Mesenteric fat pad (tissue), 1 donor: Measurements from ENCODE around the gene SMO. TPM values are rescaled to one million over a fixed set of nuclear protein-coding genes. Genes with fewer than 3 reads are reported as not detected.
A peak's percentile ranks its signal among the peaks of the same experiment; 100 is the strongest.
"Not testable (repeated sequence)": the region's sequence is repeated elsewhere in the genome, so short reads cannot be mapped to it uniquely, and the experiment has no call there.

Experiments
- DNase-seq: peaks from one replicate; pipeline ENCODE4 v3.0.0-alpha.2; 2020; ENCODE audit warnings: low spot score
- total RNA-seq: library from RNA; stranded (reverse); fragmentation: NEBNext Ultra II Directional; extraction: Animal tissue kit (Norgen Biotek cat#: 25700); gene quantifications from one replicate; pipeline ENCODE4 v1.2.1, GENCODE V29; 2021
- donor health status: DM: yes; HTN: yes; CAD: no.

Gene SMO
- total RNA-seq, 1 donor from 2014 or later = 6.9 TPM

DNA sequence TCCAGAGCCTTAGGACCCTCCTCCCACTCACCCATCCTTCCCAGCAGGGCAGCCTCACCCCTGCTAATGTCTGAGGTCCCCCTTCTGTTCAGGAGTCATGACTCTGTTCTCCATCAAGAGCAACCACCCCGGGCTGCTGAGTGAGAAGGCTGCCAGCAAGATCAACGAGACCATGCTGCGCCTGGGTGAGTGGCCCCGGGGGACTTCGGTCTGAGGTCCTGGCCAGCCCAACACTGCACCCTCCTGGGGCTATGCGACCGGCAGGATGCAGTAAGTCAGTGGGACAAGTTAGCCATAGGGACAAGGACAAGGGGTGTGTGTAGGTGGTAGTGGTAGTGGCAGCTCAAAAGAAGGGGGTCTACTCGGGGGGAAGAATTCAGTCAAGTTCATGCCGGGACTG lies 20.2 kb downstream of the SMO start:
- DNase-seq = no peak

DNA sequence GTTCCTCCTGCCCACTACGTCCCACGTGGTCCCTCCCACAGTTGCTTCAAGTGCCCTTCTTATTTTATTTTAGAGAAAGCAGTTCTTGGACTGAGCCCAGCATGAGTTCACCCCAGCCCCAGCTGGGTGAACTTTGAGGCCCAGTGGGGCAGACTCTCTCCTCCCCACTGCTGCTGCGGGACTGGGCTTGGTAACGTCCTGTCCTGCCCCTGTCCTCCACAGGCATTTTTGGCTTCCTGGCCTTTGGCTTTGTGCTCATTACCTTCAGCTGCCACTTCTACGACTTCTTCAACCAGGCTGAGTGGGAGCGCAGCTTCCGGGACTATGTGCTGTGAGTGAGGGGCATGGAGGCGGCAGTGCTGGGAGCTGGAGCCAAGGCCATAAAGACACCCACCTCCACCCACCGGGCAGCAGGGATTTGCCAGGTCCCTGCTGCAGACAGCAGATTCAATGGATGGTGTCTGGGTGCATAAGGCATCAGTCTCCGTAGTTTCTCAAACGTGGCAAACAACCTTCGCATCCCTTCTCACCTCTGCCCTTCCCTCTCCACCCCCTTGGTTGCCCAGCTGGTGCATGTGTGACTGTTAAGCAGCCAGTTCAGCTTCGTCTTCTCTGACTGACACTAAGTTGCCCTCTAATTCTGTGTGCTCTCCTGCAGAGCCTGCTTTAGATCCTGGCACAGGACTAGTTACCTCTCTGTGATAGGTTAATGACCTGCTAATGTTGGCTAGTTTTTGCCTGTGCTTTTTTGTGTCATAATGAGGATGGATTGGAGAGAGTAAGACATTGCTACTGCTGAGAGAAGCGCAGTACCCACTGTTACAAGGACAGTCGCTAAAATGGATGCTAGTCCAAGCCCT lies 20.9 kb downstream of the SMO start:
- no peak for DNase-seq

DNA sequence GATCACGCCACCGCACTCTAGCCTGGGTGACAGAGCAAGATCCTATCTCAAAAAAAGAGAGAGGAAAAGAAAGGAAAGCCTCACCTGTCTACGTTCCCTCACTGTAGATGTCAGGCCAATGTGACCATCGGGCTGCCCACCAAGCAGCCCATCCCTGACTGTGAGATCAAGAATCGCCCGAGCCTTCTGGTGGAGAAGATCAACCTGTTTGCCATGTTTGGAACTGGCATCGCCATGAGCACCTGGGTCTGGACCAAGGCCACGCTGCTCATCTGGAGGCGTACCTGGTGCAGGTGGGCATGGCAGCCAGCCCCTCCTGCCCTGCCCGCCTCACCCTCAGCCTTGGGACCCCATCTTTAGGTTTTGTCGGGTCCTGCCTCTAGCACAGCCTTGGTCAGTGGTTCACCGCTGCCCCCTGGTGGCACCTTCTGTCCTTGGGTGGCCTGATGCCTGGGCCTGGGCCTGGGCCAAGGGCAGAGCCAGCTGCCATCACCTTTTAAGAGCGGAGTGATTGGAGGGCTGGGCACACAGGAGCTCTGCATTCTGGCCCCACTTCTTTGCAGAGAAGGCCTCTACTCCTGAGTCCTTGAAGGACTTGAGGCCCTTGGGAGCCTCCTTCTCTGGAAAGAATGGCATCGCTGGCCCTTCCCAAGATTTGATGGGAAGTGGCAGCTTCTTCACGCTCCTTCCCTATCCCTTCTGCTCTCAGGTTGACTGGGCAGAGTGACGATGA lies 22.0 kb downstream of the SMO start:
- DNase-seq = no peak

DNA sequence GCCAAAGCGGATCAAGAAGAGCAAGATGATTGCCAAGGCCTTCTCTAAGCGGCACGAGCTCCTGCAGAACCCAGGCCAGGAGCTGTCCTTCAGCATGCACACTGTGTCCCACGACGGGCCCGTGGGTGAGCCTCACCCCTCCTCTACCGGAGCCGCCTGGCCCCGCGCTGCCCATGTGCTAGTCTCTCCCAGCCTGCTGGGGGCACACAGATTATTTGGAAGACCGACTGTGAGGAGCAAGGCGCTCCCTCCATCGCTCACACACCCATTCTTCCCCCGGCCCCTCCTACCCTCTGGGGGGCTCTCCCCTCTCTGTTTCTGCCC lies 22.5 kb downstream of the SMO start:
- no peak for DNase-seq

DNA sequence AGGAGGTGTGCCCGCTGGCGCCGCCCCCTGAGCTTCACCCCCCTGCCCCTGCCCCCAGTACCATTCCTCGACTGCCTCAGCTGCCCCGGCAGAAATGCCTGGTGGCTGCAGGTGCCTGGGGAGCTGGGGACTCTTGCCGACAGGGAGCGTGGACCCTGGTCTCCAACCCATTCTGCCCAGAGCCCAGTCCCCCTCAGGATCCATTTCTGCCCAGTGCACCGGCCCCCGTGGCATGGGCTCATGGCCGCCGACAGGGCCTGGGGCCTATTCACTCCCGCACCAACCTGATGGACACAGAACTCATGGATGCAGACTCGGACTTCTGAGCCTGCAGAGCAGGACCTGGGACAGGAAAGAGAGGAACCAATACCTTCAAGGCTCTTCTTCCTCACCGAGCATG lies 23.7 kb downstream of the SMO start:
- no peak for DNase-seq

DNA sequence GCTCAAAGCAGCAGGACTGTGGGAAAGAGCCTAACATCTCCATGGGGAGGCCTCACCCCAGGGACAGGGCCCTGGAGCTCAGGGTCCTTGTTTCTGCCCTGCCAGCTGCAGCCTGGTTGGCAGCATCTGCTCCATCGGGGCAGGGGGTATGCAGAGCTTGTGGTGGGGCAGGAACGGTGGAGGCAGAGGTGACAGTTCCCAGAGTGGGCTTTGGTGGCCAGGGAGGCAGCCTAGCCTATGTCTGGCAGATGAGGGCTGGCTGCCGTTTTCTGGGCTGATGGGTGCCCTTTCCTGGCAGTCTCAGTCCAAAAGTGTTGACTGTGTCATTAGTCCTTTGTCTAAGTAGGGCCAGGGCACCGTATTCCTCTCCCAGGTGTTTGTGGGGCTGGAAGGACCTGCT lies 24.2 kb downstream of the SMO start:
- DNase-seq = no peak

DNA sequence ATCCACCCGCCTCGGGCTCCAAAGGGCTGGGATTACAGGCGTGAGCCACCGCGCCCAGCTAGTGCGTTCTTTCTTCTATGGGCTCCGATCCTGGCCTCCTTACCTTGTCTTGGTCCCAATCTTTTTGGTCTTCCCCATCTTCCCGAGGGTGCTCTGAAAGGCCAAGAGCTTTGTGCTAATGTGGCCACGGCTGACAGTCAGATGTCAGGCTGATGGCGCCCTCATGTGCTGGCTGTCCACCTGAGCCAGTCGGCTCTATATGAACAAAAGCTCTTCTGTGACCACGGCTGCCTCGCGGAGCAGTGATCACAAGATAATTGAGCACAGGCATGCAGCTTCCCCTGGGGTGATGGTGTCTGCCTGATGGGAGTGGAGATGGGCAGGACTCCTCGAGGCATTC lies 25.4 kb downstream of the SMO start:
- DNase-seq = no peak

DNA sequence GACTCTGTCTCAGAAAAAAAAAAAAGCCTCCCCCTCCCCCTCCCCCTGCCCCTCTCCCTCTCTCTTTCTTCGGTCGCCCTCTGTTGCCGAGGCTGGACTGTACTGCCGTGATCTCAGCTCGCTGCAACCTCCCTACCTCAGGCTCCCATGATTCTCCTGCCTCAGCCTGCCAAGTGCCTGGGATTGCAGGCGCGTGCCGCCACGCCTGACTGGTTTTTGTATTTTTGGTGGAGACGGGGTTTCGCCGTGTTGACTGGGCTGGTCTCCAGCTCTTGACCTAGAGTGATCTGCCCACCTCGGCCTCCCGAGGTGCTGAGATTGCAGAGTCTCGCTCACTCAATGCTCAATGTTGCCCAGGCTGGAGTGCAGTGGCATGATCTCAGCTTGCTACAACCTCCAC lies 27.3 kb downstream of the SMO start:
- not testable (repeated sequence) for DNase-seq

DNA sequence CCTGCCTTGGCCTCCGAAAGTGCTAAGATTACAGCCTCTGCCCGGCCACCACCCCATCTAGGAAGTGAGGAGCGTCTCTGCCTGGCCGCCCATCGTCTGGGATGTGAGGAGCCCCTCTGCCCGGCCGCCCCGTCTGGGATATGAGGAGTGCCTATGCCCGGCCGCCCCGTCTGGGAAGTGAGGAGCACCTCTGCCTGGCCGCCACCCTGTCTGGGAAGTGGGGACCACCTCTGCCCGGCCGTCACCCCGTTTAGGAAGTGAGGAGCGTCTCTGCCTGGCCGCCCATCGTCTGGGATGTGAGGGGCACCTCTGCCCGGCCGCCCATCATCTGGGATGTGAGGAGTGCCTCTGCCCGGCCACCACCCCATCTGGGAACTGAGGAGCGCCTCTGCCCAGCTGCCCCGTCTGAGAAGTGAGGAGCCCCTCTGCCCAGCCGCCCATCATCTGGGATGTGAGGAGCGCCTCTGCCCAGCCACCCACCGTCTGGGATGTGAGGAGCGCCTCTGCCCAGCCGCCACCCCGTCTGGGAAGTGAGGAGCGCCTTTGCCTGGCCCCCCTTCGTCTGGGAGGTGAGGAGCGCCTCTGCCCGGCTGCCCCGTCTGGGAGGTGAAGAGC lies 27.8 kb downstream of the SMO start:
- not testable (repeated sequence) for DNase-seq

DNA sequence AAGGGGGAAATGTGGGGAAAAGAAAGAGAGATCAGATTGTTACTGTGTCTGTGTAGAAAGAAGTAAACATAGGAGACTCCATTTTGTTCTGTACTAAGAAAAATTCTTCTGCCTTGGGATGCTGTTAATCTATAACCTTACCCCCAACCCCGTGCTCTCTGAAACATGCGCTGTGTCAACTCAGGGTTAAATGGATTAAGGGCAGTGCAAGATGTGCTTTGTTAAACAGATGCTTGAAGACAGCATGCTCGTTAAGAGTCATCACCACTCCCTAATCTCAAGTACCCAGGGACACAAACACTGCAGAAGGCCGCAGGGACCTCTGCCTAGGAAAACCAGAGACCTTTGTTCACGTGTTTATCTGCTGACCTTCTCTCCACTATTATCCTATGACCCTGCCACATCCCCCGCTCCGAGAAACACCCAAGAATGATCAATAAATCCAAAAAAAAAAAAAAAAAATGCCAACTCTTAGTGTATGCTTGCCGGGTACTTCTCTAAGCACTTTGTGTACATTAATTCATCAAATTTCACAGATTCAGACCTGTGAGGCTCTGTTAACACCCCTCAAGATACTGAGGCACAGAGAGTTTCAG lies 28.5 kb downstream of the SMO start:
- not testable (repeated sequence) for DNase-seq

DNA sequence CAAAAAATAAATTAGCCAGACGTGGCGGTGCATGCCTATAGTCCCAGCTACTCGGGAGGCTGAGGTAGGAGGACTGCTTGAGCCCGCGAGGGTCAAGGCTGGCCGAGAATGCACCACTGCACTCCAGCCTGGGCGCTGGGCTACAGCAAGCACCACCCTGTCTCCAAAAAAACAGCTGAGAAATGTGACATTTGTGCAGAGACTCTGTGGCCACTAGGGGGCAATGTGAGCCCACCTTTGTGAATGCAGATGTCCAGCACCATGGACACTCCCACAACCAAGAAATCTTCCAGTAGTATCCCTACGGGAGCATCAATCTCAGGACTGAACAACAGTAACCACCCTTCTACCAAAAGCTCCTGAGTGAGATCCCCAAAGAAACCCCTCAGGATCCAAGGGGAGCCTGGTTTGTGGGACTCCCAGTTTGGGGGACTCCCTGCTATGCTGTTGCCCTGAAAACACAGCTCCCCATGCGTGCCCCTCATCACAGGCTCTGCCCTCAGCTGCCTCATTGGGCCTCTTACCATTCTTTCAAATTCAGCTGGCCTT lies 30.2 kb downstream of the SMO start:
- no peak for DNase-seq

DNA sequence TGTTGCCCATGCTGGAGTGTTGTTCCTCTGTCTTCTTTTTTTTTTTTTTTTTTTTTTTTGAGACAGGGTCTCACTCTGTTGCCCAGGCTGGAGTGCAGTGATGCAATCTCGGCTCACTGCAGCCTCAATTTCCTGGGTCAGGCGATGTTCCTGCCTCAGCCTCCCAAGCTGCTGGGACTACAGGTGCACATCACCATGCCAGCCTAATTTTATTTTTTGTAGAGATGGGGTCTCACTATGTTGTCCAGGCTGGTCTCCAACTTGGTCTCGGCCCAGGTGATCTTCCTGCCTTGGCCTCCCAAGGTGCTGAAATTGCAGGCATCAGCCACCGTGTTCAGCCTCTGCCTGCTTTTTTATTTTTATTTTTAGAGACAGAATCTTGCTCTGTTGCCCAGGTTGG lies 30.7 kb downstream of the SMO start:
- DNase-seq = not testable (repeated sequence)

DNA sequence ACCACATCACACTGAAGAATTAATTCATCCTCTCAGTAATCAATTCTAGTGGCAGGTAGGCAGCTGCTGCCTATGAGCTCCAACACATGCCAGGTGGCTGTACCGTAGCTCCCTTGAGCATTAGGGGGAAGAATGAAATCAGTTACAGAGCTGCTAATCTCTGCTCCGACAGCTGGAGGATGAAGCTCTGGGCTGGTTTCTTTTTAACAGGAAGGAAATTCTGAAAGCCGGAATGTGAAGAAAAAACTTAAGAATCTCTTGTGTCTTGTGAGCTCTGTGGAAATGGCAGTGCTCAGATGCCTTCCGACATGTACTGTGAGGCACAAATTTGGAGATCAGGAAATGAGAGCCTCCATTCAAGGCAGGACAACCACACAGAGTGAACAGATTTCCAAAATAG lies 33.6 kb downstream of the SMO start:
- DNase-seq = no peak

DNA sequence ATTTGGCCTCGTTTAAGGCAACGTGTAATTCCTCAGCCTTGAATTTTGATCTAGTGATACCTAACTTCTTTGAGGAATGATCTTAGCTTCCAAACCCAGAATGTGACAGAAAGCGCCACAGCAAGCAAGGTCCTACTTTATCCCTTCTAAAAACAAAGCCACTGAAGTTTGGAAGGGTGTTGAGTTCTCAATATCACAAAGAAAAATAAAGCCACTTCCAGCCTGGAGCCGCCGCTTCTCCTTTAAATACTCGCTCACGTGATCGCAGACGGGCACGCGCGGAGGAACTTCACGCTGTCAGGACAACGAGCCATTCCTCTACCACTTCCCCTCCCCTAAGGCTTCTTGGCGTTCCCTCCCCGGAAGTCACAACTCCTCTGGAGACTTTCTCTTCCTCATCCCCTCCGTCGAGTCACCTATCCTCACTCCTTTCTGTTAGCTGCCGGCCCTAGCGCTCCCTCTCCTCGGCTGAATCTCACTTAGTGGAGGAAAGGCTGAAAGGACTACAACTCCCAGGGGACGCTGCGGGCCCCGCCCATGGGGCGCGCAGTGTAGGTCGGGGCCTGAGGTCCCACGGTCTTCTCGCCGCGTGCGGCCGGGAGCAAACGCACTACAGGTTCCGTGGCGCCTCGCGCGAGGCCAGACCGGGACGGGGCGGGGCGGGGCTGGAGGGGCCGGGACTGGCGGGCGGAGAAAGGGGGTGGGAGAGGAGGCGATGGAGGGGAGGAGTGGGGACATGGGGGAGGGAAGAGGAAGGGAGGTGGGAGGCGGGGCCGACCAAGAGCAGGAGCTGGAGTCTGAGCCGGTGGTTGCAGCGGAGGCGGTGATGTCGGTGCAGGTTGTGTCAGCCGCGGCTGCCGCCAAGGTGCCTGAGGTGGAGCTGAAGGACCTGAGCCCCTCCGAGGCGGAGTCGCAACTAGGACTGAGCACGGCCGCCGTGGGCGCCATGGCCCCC lies 36.1 kb downstream of the SMO start, which contains the start of gene AHCYL2:
TSS of gene AHCYL2 (plus strand) at position 780 of the 955 bp plus-strand sequence.
- DNase-seq = peak; percentile 99

DNA sequence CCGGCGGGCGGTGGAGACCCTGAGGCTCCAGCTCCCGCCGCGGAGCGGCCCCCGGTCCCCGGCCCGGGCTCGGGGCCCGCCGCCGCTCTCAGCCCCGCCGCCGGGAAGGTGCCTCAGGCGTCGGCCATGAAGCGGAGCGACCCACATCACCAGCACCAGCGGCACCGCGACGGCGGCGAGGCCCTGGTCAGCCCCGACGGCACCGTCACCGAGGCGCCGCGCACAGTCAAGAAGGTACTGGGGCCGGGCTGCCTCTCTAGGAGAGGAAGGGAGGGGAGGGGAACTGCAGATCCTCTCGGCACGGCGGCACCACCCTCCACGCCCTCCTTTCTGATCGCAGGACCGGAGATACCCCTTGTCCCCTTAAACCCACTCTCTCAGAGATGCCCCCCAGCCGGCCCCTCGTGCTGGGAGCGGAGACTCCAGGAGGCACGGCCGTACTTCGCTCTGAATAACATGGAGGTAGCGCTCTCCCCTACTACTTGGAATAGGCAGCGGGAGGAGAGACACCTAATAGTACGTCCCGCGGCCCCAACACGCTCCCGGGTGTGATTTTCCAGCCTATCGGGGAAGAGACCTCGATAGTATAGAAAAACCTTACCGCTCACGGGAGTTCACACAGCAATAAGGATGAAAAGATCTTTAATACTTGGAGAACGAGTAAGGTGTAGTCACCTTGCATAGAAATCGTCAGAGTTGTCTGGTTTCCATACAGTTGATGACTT lies 36.9 kb downstream of the SMO start:
- no peak for DNase-seq

DNA sequence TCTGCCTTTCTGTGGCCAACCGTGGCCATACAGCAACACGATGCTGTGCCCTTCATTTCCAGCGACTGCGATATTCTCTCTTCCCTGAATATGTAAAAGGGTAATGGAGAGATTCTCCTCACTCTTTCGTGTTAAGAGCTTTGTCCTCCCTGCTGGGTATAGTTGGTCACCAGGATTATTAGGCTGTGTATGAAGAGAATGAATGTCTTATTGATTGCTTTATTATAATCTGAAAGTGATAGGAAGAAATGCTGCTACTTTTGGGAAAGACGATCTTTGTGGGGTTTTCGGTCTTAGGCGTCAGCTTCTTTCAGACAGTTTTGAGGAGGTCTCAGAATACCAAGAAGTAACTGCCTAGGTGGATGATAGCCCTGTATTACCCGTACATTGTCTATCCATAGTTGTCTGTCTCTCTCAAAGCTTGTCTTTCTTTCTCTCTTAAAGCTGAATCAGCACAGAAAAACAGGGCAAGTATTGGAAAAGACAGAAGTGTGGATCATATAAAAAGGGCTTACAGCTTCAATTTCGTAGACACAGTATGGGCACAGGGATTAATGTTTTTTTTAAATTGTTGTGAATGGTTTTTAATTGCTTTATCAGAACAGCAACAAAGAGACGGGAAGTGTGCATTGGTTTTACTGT lies 37.6 kb downstream of the SMO start:
- DNase-seq = no peak

DNA sequence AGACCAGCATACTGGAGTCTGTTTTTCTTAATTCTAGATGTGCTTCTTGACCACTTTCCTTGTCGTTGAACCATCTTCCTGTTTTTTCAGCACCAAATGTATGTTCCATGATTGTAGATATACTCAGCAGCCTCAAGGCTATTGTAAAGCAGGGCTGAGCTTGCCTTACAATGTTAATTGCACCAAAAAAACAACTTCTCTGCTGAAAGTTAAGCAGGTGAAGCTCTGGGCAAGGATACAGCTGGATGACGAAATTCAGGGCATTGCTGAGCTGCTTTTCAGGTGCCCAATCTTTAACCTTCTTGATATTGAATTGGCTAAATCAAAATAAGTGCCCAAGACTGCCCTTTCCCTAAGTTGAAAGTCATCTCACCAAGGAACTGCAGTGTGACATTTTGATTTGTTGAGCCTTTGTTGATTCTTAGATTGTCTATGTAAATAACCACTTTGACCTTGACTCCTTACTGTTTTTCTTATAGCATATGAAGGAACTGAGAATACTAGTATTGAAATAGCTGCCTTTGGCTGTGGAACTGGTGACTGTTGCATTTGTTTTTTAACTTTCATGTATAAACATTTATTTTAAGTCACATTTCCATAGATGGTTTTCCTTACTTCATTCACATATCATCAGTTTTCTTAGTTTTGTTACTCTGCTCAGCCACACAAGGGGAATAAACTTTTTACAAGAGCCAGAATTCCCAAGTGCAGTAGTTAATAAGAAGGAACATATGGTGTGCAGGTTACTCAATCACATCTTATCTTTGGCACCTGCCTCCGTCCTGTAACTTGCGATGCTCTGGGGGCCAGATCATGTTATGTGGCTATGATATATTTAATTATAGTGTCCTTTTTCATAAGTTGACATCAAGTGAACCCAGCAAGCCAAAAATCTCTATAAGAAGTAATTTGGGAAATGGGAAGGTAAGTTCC lies 39.5 kb downstream of the SMO start:
- DNase-seq = no peak

DNA sequence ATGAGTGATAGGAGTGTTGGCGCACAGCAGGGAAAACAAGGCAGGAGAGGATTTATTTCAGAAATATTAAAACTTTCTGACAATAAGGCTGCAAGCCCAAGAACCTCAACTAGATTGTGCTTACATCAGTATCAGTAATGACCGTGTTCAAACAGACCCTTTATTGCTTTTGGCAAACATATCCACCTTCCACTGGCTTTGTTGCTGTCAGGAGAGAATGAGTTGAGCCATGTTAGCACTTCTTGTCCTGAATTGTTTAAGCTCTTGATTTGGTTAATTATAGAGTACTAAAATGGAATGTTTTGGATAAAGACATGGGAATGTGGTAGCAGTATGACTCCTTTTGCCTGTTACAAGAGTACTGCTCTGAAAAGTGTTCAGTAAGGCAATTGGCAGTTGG lies 40.2 kb downstream of the SMO start:
- no peak for DNase-seq
